Duodenal mucosa (tissue), 2 donors: ENCODE results near the gene BPI.

Experiments used
- H3K27ac ChIP-seq: one replicate; pipeline ENCODE4 v1.7.0; 2013; ENCODE audit warnings: low read depth, low read length
- H3K27me3 ChIP-seq, 2 donors: one replicate each; pipeline ENCODE4 v1.7.0; 2013; ENCODE audit warnings: low read length in 2 of 2, control low read depth in 1 of 2; ENCODE audit not compliant: insufficient read depth in 2 of 2, control insufficient read depth in 1 of 2
- H3K36me3 ChIP-seq, 2 donors: one replicate each; pipeline ENCODE4 v1.7.0; 2013; ENCODE audit warnings: low read length in 2 of 2, control low read depth in 1 of 2; ENCODE audit not compliant: insufficient read depth in 2 of 2, control insufficient read depth in 1 of 2
- H3K4me1 ChIP-seq, 2 donors: one replicate each; pipeline ENCODE4 v1.7.0; 2013; ENCODE audit warnings: low read length in 2 of 2, control low read depth in 1 of 2; ENCODE audit not compliant: insufficient read depth in 2 of 2, control insufficient read depth in 1 of 2
- H3K4me3 ChIP-seq, 2 donors: one replicate each; pipeline ENCODE4 v1.7.0; 2013; ENCODE audit warnings: low read length in 2 of 2, low read depth in 1 of 2
- H3K9ac ChIP-seq, 2 donors: one replicate each; pipeline ENCODE4 v1.7.0; 2013; ENCODE audit warnings: low read length in 2 of 2, low read depth in 1 of 2
- H3K9me3 ChIP-seq, 2 donors: one replicate each; pipeline ENCODE4 v1.7.0; 2013; ENCODE audit warnings: low read length in 2 of 2, control low read depth in 1 of 2; ENCODE audit not compliant: control insufficient read depth in 1 of 2

BPI gene

DNA sequence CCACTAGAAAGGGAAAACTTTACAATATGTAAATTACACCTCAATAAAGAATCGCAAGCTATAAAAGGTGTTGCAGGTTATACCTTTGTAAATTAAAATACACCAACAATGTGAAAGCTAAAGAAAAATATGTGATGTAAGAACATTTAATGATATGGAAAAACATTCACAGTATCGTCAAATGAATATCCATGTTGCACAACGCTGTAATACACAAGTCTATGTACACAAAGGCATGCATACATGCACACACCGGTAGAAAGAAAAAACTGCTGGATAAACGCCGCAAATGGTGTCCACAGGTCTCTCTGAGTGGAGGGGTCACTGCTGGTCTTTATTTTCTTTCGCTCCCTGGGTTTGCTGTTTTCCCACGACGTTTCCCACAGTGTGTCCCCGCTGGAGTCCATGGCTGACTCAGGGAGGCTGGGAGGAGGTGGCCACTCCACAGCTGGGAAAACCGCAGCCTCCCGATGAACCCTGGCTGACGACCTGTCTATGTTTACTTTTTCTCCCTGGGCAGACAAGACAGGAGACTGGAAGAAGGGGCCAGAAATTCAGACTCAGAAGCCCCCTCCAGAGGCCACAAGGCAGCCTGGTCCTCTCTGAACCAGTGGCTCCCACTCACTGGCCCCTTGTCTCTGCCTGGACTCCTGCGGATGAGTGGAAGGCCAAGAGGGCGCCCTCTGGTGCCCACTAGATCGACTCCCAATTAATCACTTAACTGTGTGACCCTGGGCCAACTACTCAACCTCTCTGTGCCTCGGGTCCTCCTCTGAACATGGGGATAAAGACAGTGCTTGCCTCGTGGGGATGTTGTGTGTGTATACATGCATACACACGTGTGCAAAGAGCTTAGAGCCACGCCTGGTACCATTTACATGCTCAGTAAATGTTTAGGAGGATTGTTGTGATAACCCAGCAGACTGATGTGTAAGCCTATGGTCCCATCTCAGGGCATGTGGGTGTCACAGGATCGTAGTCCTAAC lies 12.8 kb upstream of the BPI start:
- H3K4me3 ChIP-seq: no peak overlapping the region
- H3K36me3 ChIP-seq: no peaks in the 10 kb centered on the region
- no peak overlapping the region for H3K9ac ChIP-seq
- no peak overlapping the region for H3K27ac ChIP-seq
- H3K27me3 ChIP-seq: peaks cover 0 to 3% of the 10 kb centered on the region in 2 donors
- H3K9me3 ChIP-seq: no peaks in the 10 kb centered on the region
- H3K4me1 ChIP-seq: peaks cover 0 to 4% of the 10 kb centered on the region in 2 donors

DNA sequence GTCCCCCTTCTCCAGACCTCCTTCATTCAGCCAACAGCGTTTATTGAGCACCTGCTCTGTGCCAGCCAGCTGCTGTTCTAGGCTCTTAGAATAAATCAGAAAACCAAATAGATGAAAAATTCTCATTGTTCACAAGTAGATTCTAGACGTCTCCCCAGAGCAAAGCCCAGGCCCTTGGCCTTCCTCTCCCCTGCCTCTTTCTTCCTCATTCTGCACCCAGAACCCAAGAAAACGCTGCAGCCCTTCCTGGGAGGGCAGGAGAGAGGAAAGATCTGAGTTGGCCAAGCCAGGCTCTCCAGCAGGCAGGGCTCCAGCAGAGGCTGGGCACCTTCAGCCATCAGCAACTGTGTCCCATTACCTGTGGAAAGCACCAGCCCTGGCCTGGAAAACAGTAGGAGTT lies 12.0 kb upstream of the BPI start:
- H3K9ac ChIP-seq: no peak overlapping the region
- H3K27me3 ChIP-seq: peaks cover 0 to 3% of the 10 kb centered on the region in 2 donors
- H3K36me3 ChIP-seq: no peaks in the 10 kb centered on the region
- H3K9me3 ChIP-seq: no peaks in the 10 kb centered on the region
- no peak overlapping the region for H3K27ac ChIP-seq
- no peak overlapping the region for H3K4me3 ChIP-seq
- peaks cover 0 to 4% of the 10 kb centered on the region in 2 donors for H3K4me1 ChIP-seq

DNA sequence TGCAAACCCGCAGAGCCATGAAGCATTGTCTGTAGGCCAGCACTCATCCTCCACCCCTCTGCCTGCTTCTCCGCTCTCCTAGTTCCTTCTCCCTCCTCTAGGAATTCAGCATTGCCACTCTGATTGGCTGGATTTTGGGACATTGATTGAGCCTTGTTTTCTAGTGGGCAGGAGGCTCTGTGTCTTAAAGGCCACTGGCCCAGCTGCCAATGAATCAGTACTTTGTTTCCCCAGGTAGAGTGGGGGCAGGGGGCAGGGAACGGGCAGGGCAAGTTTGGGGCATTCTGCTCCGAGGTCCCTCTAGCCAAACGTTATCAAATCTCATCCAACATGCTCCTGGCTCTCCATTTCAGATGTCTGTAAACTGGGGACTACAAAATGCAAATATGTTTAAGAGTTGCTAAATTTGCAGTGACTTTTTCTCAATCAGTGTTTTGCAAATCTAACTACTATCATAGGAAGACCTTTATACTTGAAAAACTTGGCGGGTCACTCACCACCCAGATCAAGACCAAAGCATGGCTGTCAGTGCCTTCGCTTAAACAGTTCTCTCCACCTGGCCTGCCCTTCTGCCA lies 10.4 kb upstream of the BPI start:
- H3K27me3 ChIP-seq: peaks cover 0 to 3% of the 10 kb centered on the region in 2 donors
- H3K27ac ChIP-seq: no peak overlapping the region
- no peaks in the 10 kb centered on the region for H3K9me3 ChIP-seq
- no peak overlapping the region for H3K9ac ChIP-seq
- H3K4me3 ChIP-seq: no peak overlapping the region
- no peaks in the 10 kb centered on the region for H3K36me3 ChIP-seq
- H3K4me1 ChIP-seq: no peaks in the 10 kb centered on the region

DNA sequence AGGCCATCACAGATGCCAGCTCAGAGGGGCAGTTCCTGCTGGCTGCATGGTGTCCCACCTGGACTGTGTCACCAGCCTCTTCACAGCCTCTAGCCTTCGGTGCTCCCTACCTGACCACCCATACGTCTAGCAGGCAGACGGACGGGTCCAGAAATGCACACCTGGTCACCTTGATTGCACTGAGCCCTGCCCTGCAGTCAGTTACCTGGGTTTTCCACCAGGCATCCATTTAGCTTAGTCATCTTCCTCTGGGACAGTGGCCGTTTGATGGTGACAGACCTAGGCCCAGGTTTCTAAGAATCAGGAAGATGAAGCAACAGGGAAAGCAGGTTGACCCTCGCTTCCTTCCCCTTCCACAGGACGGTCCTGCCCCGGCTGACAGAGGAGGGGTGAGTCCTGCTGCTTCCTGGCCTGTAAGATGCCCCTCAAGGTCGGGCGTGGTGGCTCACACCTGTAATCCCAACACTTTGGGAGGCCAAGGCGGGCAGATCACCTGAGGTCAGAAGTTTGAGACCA lies 9.8 kb upstream of the BPI start:
- H3K36me3 ChIP-seq: no peaks in the 10 kb centered on the region
- H3K4me1 ChIP-seq: no peaks in the 10 kb centered on the region
- H3K27ac ChIP-seq: no peak overlapping the region
- H3K4me3 ChIP-seq: no peak overlapping the region
- no peak overlapping the region for H3K9ac ChIP-seq
- H3K9me3 ChIP-seq: no peaks in the 10 kb centered on the region
- peaks cover 0 to 3% of the 10 kb centered on the region in 2 donors for H3K27me3 ChIP-seq

DNA sequence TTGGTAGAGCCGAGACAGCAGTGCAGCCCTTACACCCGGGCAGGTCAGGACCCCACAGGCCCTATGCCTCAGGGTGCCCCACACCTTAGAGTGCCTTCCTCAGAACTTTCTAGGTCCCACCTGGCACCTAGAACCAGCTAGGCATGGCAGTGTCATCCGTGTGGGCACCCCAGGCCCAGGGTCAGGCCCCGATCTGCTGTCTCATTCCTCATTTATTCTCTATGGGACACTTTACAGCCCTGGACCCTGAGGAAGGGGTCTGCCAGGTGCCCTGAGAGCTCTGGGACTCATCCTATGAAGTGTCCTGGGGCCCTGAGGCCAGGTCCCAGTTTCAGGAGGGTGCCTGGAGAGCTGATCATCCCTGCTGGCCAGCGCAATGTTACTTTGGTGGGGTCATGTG lies 8.1 kb upstream of the BPI start:
- no peaks in the 10 kb centered on the region for H3K9me3 ChIP-seq
- H3K9ac ChIP-seq: no peak overlapping the region
- H3K27me3 ChIP-seq: peaks cover 0 to 3% of the 10 kb centered on the region in 2 donors
- no peak overlapping the region for H3K4me3 ChIP-seq
- H3K27ac ChIP-seq: no peak overlapping the region
- no peaks in the 10 kb centered on the region for H3K4me1 ChIP-seq
- H3K36me3 ChIP-seq: no peaks in the 10 kb centered on the region

DNA sequence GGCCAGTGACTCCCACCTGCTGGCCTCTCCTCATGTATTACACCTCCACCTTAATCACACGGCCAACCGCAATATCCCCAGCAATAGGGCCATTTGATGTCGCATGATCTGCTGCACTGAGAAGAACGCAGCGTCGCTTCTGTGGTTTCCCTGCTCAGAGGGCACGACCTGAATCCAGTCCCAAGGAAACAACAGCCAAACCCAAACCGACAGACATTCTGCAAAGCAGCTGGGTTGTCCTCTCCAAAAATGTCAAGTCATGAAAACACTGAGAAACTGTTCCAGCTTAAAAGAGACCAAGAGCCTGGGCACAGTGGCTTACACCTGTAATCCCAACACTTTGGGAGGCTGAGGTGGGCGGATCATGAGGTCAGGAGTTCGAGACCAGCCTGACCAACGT lies 7.5 kb upstream of the BPI start:
- Histone ChIP-seq H3K36me3 (no peaks in the 10 kb centered on the region), H3K4me3 (no peak overlapping the region), H3K4me1 (no peaks in the 10 kb centered on the region), H3K27ac (no peak overlapping the region), H3K9ac (no peak overlapping the region), H3K9me3 (no peaks in the 10 kb centered on the region), H3K27me3 (peaks cover 0 to 3% of the 10 kb centered on the region in 2 donors)

DNA sequence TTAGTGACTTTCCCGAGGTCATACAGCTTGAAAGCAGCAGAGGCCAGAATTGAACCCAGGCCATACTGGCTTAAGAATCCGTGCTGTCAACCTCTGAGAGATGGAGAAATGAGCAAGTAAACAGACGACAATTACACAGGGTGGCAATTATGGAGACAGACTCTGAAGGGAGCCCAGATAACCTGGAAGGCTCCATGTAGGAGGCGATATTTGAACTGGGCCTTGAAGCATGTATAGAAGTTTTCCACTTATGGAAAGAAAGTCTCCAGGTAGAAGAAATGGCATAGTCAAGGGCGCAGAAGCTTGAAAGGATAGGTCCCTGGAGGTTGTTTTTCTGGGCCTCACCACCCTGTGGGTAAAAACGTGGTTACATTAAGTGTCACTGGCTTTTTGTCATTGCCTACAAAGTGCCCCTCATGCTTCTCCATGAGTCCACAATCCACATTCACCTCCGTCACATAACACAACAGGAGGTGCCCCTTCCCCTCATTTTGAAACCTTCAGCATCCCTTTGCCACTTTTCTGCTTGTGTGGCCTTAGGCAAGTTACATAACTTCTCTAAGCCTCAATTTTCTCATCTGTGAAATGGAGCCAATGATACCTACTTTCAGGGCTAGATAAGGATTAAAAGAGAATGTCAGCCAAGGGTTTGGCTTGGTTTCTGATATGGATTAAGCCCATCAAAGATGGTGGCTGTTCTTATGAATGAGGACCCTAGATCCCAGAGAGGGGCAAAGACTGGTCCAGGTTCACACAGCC lies 5.9 kb upstream of the BPI start:
- Histone ChIP-seq H3K4me1 (no peaks in the 10 kb centered on the region), H3K27me3 (peaks cover 4 to 7% of the 10 kb centered on the region in 2 donors), H3K36me3 (no peaks in the 10 kb centered on the region), H3K9ac (no peak overlapping the region), H3K4me3 (no peak overlapping the region), H3K9me3 (no peaks in the 10 kb centered on the region), H3K27ac (no peak overlapping the region)

DNA sequence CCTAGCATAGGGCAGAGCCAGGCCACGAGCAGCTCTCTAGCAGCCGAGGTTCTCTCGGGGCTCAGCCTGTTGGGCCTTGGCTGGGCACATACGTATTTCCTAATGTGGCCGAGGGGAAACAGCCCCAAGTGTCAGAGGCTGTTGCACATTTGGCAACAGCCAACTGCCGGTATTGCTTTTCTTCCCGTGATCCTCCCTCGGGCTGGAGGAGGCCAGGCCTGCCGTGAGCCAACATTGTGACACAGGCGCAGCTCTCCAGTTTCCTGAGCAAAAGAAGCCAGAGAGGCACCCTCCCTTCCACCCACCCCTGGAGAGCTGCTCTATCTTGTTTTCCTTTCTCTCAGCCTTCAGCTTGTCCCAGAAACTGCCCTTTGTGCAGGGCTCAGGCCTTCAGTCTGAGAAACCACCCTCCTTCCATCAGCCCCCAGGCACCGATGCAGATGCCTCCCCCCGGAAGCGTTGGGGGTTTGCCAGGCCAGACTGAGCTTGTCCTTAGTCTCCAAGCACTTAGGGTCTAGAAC lies 5.1 kb upstream of the BPI start:
- Histone ChIP-seq H3K27me3 (peaks cover 4 to 7% of the 10 kb centered on the region in 2 donors), H3K4me3 (no peak overlapping the region), H3K9ac (no peak overlapping the region), H3K9me3 (no peaks in the 10 kb centered on the region), H3K36me3 (no peaks in the 10 kb centered on the region), H3K27ac (no peak overlapping the region), H3K4me1 (no peaks in the 10 kb centered on the region)

DNA sequence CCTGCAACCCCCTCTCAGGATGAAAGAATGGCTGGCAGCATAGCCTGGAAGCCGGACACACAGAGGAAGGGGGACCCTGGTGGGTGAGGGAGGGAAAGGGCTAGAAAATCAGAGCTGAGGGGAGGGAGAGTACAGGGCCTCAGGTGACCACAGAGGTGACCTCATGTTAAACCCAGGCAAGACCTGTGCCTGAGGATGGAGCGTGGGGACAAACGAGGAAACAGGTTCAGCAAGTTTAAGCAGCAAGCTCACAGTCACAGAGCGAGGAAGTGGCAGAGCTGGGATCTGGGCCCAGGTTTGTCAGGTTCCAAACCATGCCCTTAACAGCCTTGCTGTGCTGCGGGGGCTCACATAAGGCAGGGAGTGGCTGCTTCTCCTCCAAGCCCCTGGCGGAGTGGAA lies 4.0 kb upstream of the BPI start:
- Histone ChIP-seq H3K36me3 (no peaks in the 10 kb centered on the region), H3K27ac (no peak overlapping the region), H3K9me3 (no peaks in the 10 kb centered on the region), H3K4me1 (peaks cover 0 to 7% of the 10 kb centered on the region in 2 donors), H3K4me3 (no peak overlapping the region), H3K27me3 (peaks cover 4 to 11% of the 10 kb centered on the region in 2 donors), H3K9ac (no peak overlapping the region)
